Endothelial cell of umbilical vein (primary cell): ENCODE measurements around the gene MAPKAPK2.

Experiments
- EZH2 ChIP-seq: IDR thresholded peaks from 2 replicates; pipeline ENCODE4 v1.6.1; 2012; ENCODE audit warnings: borderline replicate concordance, low read depth, mild to moderate bottlenecking, moderate library complexity, low read length, inconsistent platforms; ENCODE audit not compliant: severe bottlenecking
- FOS ChIP-seq: IDR thresholded peaks from 2 replicates; pipeline ENCODE4 v1.6.1; 2011; ENCODE audit warnings: mild to moderate bottlenecking, low read length, moderate library complexity, borderline replicate concordance; ENCODE audit not compliant: insufficient read depth
- GATA2 ChIP-seq: IDR thresholded peaks from 2 replicates; pipeline ENCODE4 v1.7.0; 2011; ENCODE audit warnings: low read depth, mild to moderate bottlenecking, moderate library complexity, mixed read lengths, low read length; ENCODE audit not compliant: insufficient read length, insufficient read depth
- JUN ChIP-seq: IDR thresholded peaks from 2 replicates; pipeline ENCODE4 v1.6.1; 2011; ENCODE audit warnings: borderline replicate concordance, low read depth; ENCODE audit not compliant: insufficient read length, insufficient read depth
- MYC ChIP-seq: IDR thresholded peaks from one replicate; pipeline ENCODE4 v1.6.1; 2011; ENCODE audit warnings: mild to moderate bottlenecking, low read depth, low read length
- POLR2A ChIP-seq: IDR thresholded peaks from 2 replicates; pipeline ENCODE4 v1.6.1; 2012; ENCODE audit warnings: low read depth, mild to moderate bottlenecking, control low read depth, low read length
- POLR2AphosphoS5 ChIP-seq: IDR thresholded peaks from 2 replicates; pipeline ENCODE4 v1.6.1; 2012; ENCODE audit warnings: low read depth, mild to moderate bottlenecking, control low read depth, low read length, moderate library complexity; ENCODE audit not compliant: insufficient read depth
- TF ChIP-seq, protein P1 (sequence below), 2 donors: IDR thresholded peaks; 1 replicate in 1 of 2; 2 replicates in 1 of 2; pipeline ENCODE4 v1.5.1; 2011; ENCODE audit warnings: low read length in 2 of 2, mild to moderate bottlenecking in 2 of 2, moderate library complexity in 2 of 2, control low read depth in 1 of 2, inconsistent platforms in 1 of 2, low read depth in 1 of 2; ENCODE audit not compliant: insufficient read depth in 1 of 2; ENCODE audit errors: extremely low read depth in 1 of 2
- TF ChIP-seq, protein P2 (sequence below): IDR thresholded peaks from 2 replicates; pipeline ENCODE4 v1.6.1; 2011; ENCODE audit not compliant: insufficient read depth, insufficient read length

DNA sequence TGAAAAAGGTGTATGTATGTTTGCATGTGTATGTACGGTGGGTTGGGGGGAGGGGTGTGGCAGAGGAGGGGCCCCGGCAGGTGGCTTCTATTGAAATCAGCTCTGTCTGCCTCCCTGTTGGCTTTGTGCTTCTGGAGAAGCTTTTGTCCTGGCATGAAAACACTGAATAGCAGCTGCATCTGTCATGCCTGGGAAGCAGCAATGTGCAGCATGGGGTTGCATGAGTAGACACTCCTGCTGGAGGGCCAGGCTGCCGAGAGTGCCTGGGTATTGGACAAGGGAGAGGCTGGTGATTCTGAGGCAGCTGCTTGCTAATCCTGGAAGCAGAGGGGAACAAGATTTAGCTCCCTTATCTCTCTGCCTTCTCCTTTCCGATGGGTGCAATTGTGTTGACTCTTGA is 20.5 kb downstream of the MAPKAPK2 start:
- TF ChIP-seq, protein P1, sequence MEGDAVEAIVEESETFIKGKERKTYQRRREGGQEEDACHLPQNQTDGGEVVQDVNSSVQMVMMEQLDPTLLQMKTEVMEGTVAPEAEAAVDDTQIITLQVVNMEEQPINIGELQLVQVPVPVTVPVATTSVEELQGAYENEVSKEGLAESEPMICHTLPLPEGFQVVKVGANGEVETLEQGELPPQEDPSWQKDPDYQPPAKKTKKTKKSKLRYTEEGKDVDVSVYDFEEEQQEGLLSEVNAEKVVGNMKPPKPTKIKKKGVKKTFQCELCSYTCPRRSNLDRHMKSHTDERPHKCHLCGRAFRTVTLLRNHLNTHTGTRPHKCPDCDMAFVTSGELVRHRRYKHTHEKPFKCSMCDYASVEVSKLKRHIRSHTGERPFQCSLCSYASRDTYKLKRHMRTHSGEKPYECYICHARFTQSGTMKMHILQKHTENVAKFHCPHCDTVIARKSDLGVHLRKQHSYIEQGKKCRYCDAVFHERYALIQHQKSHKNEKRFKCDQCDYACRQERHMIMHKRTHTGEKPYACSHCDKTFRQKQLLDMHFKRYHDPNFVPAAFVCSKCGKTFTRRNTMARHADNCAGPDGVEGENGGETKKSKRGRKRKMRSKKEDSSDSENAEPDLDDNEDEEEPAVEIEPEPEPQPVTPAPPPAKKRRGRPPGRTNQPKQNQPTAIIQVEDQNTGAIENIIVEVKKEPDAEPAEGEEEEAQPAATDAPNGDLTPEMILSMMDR (IDR thresholded peaks at IDR 0.05; ENCODE audit: extremely low read depth in 1 of 2, insufficient read depth in 1 of 2, low read depth in 1 of 2, low read length in 2 of 2), result no peak
- TF ChIP-seq POLR2AphosphoS5 (no peak), JUN (no peak), POLR2A (no peak), EZH2 (no peak), MYC (no peak), GATA2 (no peak), FOS (no peak)
- TF ChIP-seq, protein P2, sequence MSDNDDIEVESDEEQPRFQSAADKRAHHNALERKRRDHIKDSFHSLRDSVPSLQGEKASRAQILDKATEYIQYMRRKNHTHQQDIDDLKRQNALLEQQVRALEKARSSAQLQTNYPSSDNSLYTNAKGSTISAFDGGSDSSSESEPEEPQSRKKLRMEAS, result no peak
